ENCODE measurements around the gene PTPRK.

- TF ChIP-seq CTCF (conservative IDR thresholded peaks at IDR 0.05 in 1 of 2, IDR thresholded peaks at IDR 0.05 in 1 of 2; ENCODE audit: low read depth in 1 of 2, low read length in 2 of 2) = no peak
- no peak for TF ChIP-seq EZH2 (IDR thresholded peaks at IDR 0.05; ENCODE audit: low read length, missing control alignments)
These were observed 45.5 kb downstream of the PTPRK start for GRCh38 chr6:128474933-128475332.

All from fibroblast of lung (primary cell).